Bronchial epithelial cell (primary cell): Measurements from ENCODE around the gene DVL2. TPM values are rescaled to one million over a fixed set of nuclear protein-coding genes. Genes with fewer than 3 reads are reported as not detected.
A peak's percentile ranks its signal among the peaks of the same experiment; 100 is the strongest.

ENCODE experiments used
- DNase-seq: peaks from one replicate; pipeline ENCODE4 v3.0.0-alpha.2; 2010; ENCODE audit warnings: low read depth
- FAIRE-seq: peaks from 2 replicates; lab custom pipeline; 2011; peaks lifted over from hg19 to GRCh38; lab: Jason Lieb, UNC
- H3K27me3 ChIP-seq: 2 replicates; pipeline ENCODE4 v1.5.1; 2011; ENCODE audit warnings: low read length; ENCODE audit not compliant: control insufficient read depth, insufficient read depth
- H3K36me3 ChIP-seq: 2 replicates; pipeline ENCODE4 v1.5.1; 2011; ENCODE audit warnings: low read length; ENCODE audit not compliant: control insufficient read depth, insufficient read depth
- H3K4me3 ChIP-seq: 2 replicates; pipeline ENCODE4 v1.5.1; 2011; ENCODE audit warnings: mild to moderate bottlenecking, low read depth, low read length, control low read depth
- total RNA-seq: library from RNA; depleted of rRNA; stranded (reverse); fragments of >200 nt; gene quantifications from 2 replicates; pipeline ENCODE4 v1.2.1, GENCODE V29; 2014
- TF ChIP-seq, protein P1 (sequence below): IDR thresholded peaks from 2 replicates; pipeline ENCODE4 v1.5.1; 2011; ENCODE audit warnings: mild to moderate bottlenecking, moderate library complexity, low read length, control low read depth, inconsistent platforms; ENCODE audit not compliant: insufficient read depth, severe bottlenecking

Gene DVL2
- total RNA-seq, 1 donor from 2014 or later: 52.1 TPM

DNA sequence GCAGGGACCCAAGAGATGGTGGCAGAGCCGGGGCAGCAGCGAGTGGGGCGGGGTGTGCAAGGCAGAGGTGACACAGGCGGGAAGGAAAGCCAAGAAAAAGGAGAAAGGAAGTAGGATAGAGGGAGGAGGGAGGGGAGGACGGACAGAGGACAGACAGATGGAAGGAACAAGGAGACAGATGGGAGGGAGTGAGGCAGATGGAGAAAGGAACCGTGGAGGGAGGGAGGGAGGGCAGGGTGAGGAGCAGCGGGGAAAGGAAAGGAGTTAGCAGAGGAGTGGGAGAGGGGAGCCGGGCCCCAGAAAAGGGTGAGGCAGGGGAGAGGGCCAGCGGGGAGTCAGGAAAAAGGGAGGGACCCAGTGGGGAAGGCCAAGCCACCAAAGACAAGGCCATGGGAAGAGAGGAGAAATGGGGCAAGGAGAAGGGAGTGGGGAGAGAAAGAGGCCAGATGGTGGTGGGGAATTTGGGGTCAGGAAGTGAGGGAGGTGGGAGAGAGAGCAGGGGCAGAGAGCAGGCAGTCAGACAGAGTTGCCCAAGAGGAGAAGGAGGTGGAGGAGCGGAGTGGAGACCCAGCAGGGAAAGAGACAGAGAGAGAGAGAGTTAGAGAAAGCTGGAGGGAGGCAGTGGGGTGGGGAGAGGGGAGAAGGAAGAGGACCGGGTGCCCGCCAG lies 41.9 kb downstream of the DVL2 start:
- Histone ChIP-seq H3K4me3 (no peak overlapping the region), H3K36me3 (no peaks in the 10 kb centered on the region), H3K27me3 (no peaks in the 10 kb centered on the region)
- DNase-seq: no peak
- TF ChIP-seq, protein P1, sequence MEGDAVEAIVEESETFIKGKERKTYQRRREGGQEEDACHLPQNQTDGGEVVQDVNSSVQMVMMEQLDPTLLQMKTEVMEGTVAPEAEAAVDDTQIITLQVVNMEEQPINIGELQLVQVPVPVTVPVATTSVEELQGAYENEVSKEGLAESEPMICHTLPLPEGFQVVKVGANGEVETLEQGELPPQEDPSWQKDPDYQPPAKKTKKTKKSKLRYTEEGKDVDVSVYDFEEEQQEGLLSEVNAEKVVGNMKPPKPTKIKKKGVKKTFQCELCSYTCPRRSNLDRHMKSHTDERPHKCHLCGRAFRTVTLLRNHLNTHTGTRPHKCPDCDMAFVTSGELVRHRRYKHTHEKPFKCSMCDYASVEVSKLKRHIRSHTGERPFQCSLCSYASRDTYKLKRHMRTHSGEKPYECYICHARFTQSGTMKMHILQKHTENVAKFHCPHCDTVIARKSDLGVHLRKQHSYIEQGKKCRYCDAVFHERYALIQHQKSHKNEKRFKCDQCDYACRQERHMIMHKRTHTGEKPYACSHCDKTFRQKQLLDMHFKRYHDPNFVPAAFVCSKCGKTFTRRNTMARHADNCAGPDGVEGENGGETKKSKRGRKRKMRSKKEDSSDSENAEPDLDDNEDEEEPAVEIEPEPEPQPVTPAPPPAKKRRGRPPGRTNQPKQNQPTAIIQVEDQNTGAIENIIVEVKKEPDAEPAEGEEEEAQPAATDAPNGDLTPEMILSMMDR: no peak
- FAIRE-seq: no peak

GRCh38 chr17:7191571-7192270 lies 42.6 kb downstream of the DVL2 start:
- no peak for FAIRE-seq
- no peaks in the 10 kb centered on the region for H3K27me3 ChIP-seq
- no peaks in the 10 kb centered on the region for H3K36me3 ChIP-seq
- no peak overlapping the region for H3K4me3 ChIP-seq
- TF ChIP-seq, protein P1: no peak
- peak; percentile 26 for DNase-seq

GRCh38 chr17:7191069-7191468 lies 43.2 kb downstream of the DVL2 start:
- no peak for FAIRE-seq
- no peaks in the 10 kb centered on the region for H3K27me3 ChIP-seq
- DNase-seq: no peak
- H3K4me3 ChIP-seq: no peak overlapping the region
- TF ChIP-seq, protein P1: no peak
- no peaks in the 10 kb centered on the region for H3K36me3 ChIP-seq

- Histone ChIP-seq H3K4me3 (no peak overlapping the region), H3K36me3 (no peaks in the 10 kb centered on the region), H3K27me3 (no peaks in the 10 kb centered on the region)
- TF ChIP-seq, protein P1: no peak
- DNase-seq: no peak
- no peak for FAIRE-seq
Measured at GRCh38 chr17:7190276-7190917, 43.9 kb downstream of the DVL2 start.

DNA sequence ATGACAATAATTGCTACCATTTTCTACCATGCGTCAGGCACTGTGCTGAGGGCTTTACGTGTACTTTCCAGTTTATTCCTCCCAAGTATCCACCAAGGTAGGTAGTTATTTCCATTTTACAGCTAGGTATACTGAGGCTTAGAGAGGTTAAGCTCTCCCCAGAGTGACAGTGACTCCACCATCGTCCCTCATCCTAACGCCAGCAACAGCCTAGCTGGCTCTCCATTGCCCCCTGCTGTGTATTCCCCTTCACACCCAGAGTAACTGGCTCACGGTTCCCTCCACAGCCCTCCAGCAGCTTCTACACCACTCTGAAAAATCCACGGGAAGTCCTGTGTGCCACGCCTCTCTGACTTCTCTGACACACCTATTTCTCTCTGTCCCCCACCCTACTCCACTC lies 48.1 kb downstream of the DVL2 start:
- no peak overlapping the region for H3K4me3 ChIP-seq
- TF ChIP-seq, protein P1: peak; percentile 4
- H3K27me3 ChIP-seq: no peaks in the 10 kb centered on the region
- DNase-seq (no peak), FAIRE-seq (no peak)
- no peaks in the 10 kb centered on the region for H3K36me3 ChIP-seq
